ENCODE results near the gene ALDH7A1.

The ALDH7A1 gene

GRCh38 chr5:126503602-126504104 lies 91.4 kb downstream of the ALDH7A1 start:
- DNase-seq: no peak

DNA sequence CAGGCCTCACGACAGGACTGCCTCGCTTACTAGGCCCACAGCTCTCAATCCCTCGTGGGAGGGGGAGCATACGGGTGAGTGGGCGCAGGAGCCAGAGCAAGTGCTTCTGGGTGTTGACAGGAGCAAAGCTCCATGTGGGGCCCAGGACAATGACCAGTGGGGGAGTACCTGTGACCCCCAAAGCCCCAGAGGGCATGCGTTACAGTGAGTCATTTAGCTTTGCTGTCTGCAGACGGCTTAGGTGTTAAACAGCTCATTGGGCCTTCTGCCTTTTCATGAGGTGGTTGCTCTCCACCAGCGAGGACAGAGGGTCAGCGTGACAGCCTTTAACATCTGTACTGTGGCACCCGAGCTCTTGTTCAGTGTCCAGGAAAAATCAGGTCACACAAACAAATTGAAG lies 93.6 kb downstream of the ALDH7A1 start:
- DNase-seq: no peak

GRCh38 chr5:126499853-126500342 lies 95.1 kb downstream of the ALDH7A1 start:
- no peak for DNase-seq

DNA sequence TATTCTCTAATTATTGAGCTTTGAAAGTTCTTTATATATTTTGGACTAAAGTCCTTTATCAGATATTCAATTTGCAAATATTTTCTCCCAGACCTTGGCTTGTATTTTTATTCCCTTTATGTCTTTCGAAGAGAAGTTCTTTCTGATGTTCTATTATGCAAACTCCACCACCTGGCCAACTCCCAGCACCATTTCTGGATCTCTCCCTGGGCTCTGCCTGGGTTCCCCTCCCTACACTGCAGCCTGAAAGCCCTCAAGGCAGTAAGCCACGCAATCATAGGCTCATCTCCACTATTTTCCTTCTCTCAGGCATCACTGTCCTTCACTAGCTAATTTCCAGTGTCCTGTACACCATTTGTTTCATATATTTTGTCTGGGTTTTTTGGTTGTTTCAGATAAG lies 95.7 kb downstream of the ALDH7A1 start:
- DNase-seq: no peak

DNA sequence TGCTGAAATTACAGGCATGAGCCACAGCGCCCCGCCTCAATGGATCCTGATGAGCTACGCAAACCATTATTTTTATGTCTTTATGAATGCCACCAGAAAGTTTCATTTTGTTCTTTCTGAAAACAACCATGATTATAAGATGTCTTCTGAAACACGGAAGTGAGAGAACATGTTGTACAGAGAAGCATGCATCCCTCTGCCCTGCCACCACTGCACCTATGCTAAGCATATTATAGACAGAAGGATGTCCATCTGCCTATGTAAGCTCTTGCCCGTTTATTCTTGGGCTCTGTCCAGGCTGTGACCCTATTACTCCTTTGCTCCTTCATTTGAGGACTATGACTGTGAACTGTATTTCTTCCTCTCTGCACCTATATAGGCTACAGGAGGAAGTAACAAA lies 97.5 kb downstream of the ALDH7A1 start:
- no peak for DNase-seq

- DNase-seq: no peak
These were observed 100.6 kb downstream of the ALDH7A1 start for GRCh38 chr5:126494393-126494792.

- no peak for DNase-seq
These were observed 102.1 kb downstream of the ALDH7A1 start for GRCh38 chr5:126492939-126493338.

DNA sequence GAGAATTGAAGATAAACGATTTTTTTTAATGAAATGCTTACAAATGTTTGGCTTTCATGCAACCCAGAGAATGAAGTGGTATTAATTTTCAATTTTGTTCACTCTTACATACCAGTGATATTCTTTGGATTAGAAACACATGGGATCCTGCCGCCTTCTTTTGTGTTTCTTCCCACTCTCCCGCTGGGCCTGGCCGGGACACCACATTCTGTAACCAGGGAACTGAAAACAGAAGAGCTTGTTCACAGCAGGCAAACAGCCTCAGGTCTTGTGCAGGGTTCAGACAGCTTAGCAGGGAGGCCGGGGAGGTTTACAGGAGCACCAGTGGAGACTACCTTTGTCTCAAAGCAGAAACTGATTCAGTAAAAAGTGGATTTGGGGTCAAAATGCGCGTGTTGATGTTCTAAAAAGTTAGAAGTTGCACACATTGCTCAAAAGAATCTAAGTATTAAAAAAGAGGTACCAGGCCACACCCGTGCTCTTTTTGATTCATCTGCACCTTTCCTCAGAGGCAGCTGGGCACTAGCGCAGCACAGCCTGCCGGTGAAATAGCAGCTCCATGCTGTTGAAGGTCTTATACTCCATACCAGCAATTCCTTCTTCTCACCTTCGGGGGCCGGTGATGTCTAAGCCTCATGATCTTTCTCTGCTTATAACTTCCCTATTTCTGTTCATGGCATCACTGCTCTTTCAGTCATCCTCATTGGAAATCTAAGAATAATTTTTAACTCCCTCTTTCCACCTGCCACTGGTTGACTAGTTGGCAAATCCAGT lies 104.7 kb downstream of the ALDH7A1 start:
- no peak for DNase-seq

GRCh38 chr5:126488443-126489065 lies 106.5 kb downstream of the ALDH7A1 start:
- DNase-seq: no peak

GRCh38 chr5:126487596-126487995 lies 107.4 kb downstream of the ALDH7A1 start:
- DNase-seq: no peak

- no peak for DNase-seq
These were observed 108.7 kb downstream of the ALDH7A1 start for GRCh38 chr5:126486332-126486731.

DNA sequence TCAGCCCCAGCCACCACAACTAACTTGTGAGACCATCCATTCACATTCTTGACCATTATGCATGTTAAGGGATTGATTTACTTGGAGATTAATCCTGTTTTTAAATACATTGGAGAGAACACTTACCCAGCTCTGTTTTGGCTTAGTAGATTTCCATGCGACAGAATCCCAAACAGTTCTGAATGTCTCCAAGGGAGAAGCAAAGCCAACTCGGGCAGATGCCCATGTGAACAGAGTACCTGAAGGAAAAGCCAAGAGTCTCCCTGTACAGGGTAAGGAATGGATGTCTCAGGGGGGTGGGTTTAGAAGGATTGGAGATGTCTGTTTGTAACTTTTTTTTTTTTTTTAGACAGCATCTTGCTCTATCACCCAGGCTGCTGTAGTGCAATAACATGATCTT lies 110.8 kb downstream of the ALDH7A1 start:
- DNase-seq: no peak

GRCh38 chr5:126483156-126483555 lies 111.9 kb downstream of the ALDH7A1 start:
- DNase-seq: no peak

- DNase-seq: no peak
These were observed 112.4 kb downstream of the ALDH7A1 start for GRCh38 chr5:126482591-126482990.

DNA sequence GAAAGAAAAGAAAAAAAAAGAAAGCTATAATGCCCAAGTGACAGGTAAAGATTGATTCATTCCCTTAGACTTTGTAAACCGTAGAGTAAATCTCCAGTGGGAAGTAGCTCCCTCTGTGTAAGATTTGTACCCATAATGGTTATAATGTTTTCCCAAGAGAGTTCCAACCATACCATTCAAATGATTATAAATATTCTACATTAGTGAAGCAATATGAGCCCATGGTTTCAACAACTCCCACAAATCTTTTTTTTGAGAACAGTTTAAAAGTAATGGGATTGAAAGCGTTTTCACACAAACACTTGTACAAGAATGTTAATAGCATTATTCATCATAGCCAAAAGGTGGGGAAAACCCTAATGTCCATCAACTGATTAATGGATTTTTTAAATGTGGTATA lies 113.8 kb downstream of the ALDH7A1 start:
- DNase-seq: no peak
